ENCODE results near the gene RPN2. TPM values are rescaled to one million over a fixed set of nuclear protein-coding genes. Genes with fewer than 3 reads are reported as not detected.
A peak's percentile ranks its signal among the peaks of the same experiment; 100 is the strongest.

RPN2 gene
- total RNA-seq, 1 donor from 2014 or later = 206 TPM

GRCh38 chr20:37185686-37186085 is 6.6 kb downstream of the RPN2 start:
- no peak for DNase-seq (ENCODE audit: low spot score)

GRCh38 chr20:37188787-37189186 is 9.7 kb downstream of the RPN2 start:
- DNase-seq (ENCODE audit: low spot score) = no peak

DNA sequence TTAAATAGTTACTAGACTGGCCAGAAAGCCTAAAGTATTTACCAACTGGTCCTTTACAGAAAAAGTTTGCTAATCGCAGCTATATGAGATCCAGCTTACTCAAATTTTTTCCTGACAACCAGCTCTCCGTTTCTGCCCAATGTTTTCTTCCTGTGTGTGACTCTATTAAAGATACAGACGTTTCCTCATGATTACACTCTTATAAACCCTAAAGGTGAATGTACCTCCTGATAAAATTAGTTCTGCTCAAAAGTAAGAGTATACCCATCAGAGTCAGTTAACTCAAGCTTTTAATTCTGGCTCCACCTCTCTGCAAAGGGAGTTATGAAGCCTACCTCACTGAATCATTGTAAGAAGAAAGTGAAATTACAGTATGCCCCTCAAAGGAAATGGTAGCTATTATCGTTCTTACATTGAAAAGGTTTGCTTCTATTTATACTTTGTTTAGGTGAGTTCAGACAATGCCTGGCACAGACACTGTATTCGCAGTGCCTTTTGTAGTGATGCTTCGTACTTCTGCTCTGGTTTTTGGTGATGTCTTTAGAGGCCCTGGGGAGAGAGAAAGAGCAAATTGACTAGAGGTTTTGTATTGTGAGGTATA is 10.4 kb downstream of the RPN2 start:
- no peak for DNase-seq (ENCODE audit: low spot score)

- DNase-seq (ENCODE audit: low spot score) = no peak
Observed at GRCh38 chr20:37190354-37191112, 11.4 kb downstream of the RPN2 start.

DNA sequence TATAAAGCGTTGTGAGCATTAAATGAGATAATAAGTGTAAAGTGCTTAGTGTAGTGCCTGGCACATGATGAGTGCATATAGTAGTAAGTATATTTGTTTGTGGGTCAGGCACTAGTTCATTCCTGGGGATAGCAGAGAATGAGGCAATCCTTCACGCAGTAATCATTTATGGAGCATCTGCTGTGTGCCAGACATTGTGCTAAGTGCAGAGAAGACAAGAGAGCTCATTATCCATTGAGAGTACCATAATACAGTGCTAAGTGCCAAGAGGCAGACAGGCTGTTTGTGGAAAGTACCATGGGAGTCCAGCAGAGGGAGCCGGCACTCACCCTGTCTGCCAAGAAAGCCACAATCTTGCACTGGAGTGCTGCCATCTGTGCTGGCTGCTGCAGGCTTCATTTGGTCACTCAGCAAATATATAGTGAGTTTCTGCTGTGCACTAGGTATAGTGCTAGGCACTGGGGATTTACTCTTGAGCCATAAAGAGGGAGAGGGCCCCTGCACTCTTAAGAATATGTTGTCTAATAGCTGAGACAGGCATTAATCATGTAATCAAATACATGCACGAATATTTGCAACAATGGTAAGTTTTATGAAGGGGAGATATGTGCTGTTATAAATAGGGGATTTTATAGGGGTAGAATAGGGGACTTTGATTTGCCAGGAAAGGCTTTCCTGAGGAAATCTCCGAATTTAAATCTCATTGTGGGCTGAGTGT is 13.2 kb downstream of the RPN2 start:
- DNase-seq (ENCODE audit: low spot score) = peak; percentile 90

DNA sequence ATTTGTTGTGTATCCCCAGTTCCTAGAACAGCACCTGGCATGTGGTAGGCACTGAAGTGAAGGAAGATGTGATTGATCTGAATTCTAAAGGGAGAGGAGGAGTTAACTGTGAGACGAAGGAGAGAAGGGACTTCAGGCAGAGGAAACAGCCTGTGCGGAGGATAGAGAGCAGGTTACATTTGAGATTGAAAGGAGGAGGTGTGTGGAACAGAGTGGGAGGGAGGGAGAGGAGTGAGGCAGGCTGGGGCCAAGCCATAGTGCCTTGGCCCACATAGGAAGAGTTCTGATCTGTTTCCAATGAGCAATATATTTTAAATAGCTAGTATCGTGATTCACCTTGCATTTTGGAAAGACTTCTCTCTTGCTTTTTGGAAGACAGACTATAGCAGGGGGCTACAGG is 14.1 kb downstream of the RPN2 start:
- DNase-seq (ENCODE audit: low spot score) = no peak

- DNase-seq (ENCODE audit: low spot score) = no peak
Observed at GRCh38 chr20:37193821-37194220, 14.7 kb downstream of the RPN2 start.

GRCh38 chr20:37194621-37195417 is 15.7 kb downstream of the RPN2 start:
- no peak for DNase-seq (ENCODE audit: low spot score)

- DNase-seq (ENCODE audit: low spot score) = no peak
Observed at GRCh38 chr20:37198932-37199660, 20.0 kb downstream of the RPN2 start.

DNA sequence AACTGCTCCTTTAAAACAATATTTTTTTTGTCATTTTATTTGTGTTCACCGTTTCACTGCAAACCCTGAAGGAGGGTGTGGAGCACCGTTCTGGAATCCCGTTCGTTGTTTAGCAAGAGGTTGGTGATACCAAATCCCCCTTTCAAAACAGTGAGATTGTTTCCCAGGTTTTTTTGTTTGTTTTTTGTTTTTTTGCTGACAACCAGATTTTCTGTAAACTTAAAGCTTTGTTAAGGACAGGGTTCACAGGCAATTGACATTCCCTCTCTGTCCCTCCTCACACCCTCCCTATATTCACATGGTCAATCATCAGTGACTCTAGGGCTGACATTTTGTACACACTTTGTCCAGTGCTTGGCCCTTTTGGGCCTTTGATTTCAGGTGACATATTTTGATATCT is 21.2 kb downstream of the RPN2 start:
- DNase-seq (ENCODE audit: low spot score) = no peak

DNA sequence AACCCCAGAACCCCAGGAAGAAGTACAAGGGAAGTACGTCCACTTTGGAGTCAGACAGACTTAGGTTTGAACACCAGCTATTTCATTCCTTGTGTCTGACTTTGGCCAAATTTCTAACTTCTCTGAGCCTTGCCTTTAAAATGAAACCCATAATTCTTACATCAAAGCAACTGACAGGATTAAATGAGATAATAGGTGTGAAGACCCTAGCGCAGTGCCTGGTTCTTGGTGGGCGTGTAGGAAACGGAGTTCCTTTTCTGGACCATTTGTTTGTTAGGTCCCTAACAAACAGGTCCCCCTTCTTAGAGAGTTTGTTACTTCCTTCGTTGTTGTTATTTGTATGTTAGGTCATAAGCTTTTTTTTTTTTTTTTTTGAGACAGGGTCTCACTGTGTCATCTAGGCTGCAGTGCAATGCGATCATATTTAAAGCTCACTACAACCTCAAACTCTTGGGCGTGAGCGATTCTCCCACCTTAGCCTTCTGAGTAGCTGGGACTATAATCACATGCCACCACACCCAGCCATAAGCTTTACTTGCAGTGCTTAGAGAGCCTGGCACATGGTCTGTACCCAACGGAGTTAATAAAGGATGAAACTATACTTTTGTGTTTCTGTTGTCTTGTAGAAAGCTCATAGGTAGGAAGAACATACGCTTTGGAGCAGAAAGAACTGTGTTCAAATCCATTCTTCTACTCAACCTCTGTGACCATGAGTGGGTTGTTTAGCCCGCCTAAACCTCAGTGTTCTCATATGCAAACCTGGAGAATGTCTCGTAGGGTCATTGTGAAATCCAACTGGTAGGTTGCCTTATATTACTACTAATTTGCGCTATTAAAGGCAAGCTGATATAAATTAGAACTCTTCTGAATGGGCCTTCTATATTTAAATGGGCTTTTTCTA is 22.0 kb downstream of the RPN2 start:
- no peak for DNase-seq (ENCODE audit: low spot score)

- DNase-seq (ENCODE audit: low spot score) = no peak
Observed at GRCh38 chr20:37201827-37202162, 22.7 kb downstream of the RPN2 start.

DNA sequence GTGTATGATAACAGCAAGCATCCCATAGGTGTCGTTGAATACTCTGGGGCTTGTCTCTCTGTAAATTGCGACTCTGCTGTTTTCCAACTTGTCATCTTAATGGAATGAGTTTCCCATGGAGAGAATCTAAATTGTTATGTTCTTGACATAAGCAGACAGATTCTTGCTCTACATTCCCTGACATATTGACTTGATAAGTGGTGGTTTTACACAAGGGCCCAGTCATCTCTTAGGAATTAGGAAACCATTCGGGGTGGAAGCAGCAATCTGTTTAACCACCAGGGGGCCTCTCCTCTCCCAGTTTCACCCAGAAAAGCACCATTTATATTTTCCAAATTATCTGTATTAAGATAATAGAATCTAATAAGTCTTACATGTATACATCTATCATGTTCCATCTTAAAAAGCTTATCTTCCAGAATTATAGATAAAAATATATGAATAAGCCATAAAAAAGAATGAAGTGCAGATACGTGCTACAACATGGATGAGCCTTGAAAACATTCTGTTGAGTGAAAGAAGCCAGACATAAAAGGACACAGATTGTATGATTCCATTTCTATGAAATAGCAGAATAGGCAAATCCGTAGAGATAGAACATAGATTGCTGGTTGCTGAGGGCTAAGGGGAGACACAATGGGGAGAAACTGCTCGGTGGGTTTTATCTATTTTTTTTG is 23.3 kb downstream of the RPN2 start:
- DNase-seq (ENCODE audit: low spot score) = peak; percentile 30

GRCh38 chr20:37204056-37204455 is 24.9 kb downstream of the RPN2 start:
- no peak for DNase-seq (ENCODE audit: low spot score)

- no peak for DNase-seq (ENCODE audit: low spot score)
Observed at GRCh38 chr20:37205130-37205529, 26.0 kb downstream of the RPN2 start.

GRCh38 chr20:37205794-37206193 is 26.7 kb downstream of the RPN2 start:
- DNase-seq (ENCODE audit: low spot score) = no peak

DNA sequence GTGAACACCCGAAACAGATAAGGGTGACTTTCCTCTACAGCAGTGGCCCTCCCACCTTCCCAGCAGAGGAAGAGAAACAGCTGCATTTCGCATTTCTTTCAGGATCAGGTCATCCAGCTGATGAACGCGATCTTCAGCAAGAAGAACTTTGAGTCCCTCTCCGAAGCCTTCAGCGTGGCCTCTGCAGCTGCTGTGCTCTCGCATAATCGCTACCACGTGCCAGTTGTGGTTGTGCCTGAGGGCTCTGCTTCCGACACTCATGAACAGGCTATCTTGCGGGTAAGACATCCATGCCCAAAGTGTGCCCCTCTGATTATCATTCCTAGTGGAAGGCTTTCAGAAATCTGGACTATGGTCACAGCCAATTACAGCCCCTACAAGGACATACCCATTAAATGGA is 28.0 kb downstream of the RPN2 start:
- DNase-seq (ENCODE audit: low spot score) = no peak

DNA sequence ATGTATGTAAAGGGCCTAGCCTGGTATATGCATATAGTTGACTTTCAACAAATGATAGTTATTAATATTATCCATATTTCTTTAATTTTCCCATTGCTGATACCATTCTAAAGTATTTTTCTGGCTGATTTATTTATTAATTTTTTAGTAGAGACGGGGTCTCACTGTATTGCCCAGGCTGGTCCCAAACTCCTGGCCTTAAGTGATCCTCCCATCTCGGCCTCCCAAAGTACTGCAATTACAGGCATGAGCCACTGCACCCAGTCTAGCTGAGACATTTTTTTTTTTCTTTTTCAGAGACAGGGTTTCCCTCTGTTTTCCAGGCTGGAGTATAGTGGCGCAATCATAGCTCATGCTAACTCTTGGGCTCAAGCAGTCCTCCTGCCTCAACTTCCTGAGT is 30.1 kb downstream of the RPN2 start:
- no peak for DNase-seq (ENCODE audit: low spot score)

DNA sequence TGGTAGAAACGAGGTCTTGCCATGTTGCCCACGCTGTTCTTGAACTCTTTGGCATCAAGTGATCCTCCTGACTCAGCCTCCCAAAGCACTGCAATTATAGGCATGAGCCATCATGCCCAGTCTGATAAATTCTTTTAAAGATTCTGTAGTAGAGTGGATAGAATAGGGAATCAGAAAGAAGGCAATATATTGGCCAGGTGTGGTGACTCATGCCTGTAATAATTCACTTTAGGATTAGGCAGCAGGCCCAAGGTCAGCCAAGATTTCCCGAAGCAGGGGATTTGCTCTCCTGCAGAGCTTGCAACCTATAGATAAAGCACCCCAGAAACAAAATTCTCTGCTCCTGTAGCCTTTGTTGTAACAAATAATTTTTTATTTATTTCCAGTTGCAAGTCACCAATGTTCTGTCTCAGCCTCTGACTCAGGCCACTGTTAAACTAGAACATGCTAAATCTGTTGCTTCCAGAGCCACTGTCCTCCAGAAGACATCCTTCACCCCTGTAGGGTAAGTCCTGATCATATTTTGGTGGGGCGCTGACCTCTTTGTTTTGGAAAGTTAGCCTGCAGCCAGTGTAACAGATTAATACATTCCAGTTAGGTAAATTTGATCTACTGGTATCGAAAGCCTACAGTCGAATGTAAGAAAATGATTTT is 30.7 kb downstream of the RPN2 start:
- DNase-seq (ENCODE audit: low spot score) = no peak
